ENCODE results near the gene EMCN. TPM values are rescaled to one million over a fixed set of nuclear protein-coding genes. Genes with fewer than 3 reads are reported as not detected.

Gene EMCN
- total and polyA plus RNA-seq, 9 of the 15 experiments (the other 6 are each of a cell fraction or from before 2014, with no cell fraction given), result not detected

DNA sequence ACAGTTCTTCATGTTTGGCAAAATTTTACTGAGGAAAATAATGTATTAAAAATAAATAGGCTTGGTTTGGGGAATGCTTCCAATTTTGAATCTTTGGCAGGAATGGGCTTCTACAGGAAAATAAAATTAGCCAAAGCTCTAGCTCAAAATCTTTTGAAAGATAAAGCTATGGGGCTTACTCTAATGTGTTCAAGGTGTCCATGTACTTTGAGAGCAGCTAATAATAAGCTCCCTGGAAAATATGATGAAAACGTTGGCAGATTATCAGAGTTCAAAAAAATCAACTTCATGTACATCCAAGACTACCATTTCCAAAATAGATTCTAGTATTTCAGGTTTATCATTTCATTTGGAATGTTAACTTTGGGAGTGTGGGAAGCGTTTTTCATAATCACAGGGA, 158.4 kb downstream of the EMCN start:
- FAIRE-seq, result no peak
- H3K9me1 ChIP-seq (ENCODE audit: control insufficient read depth, insufficient read depth, low read length), result no peaks in the 10 kb centered on the region
- no peak for TF ChIP-seq ZNF140 (CRISPR knock-in tag; IDR thresholded peaks at IDR 0.05)
- TF ChIP-seq CCAR2 (IDR thresholded peaks at IDR 0.05; ENCODE audit: low read depth, low read length), result no peak
- TF ChIP-seq EP400 (IDR thresholded peaks at IDR 0.05), result no peak
- TF ChIP-seq, protein P1, sequence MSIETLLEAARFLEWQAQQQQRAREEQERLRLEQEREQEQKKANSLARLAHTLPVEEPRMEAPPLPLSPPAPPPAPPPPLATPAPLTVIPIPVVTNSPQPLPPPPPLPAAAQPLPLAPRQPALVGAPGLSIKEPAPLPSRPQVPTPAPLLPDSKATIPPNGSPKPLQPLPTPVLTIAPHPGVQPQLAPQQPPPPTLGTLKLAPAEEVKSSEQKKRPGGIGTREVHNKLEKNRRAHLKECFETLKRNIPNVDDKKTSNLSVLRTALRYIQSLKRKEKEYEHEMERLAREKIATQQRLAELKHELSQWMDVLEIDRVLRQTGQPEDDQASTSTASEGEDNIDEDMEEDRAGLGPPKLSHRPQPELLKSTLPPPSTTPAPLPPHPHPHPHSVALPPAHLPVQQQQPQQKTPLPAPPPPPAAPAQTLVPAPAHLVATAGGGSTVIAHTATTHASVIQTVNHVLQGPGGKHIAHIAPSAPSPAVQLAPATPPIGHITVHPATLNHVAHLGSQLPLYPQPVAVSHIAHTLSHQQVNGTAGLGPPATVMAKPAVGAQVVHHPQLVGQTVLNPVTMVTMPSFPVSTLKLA (conservative IDR thresholded peaks at IDR 0.05), result no peak
- TF ChIP-seq, protein P2, sequence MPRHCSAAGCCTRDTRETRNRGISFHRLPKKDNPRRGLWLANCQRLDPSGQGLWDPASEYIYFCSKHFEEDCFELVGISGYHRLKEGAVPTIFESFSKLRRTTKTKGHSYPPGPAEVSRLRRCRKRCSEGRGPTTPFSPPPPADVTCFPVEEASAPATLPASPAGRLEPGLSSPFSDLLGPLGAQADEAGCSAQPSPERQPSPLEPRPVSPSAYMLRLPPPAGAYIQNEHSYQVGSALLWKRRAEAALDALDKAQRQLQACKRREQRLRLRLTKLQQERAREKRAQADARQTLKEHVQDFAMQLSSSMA (CRISPR knock-in tag; IDR thresholded peaks at IDR 0.05), result no peak
- TF ChIP-seq IFI16 (CRISPR knock-in tag; IDR thresholded peaks at IDR 0.05), result no peak
- TF ChIP-seq HDGF (IDR thresholded peaks at IDR 0.05), result no peak
- no peak for TF ChIP-seq POLR2A (conservative IDR thresholded peaks at IDR 0.05)
- no peak for TF ChIP-seq LARP7 (IDR thresholded peaks at IDR 0.05)
- TF ChIP-seq, protein P3, sequence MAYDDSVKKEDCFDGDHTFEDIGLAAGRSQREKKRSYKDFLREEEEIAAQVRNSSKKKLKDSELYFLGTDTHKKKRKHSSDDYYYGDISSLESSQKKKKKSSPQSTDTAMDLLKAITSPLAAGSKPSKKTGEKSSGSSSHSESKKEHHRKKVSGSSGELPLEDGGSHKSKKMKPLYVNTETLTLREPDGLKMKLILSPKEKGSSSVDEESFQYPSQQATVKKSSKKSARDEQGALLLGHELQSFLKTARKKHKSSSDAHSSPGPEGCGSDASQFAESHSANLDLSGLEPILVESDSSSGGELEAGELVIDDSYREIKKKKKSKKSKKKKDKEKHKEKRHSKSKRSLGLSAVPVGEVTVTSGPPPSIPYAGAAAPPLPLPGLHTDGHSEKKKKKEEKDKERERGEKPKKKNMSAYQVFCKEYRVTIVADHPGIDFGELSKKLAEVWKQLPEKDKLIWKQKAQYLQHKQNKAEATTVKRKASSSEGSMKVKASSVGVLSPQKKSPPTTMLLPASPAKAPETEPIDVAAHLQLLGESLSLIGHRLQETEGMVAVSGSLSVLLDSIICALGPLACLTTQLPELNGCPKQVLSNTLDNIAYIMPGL (CRISPR knock-in tag; IDR thresholded peaks at IDR 0.05), result no peak
- TF ChIP-seq GATA2 (CRISPR knock-in tag; IDR thresholded peaks at IDR 0.05), result no peak
- no peak for TF ChIP-seq ZNF785 (CRISPR knock-in tag; IDR thresholded peaks at IDR 0.05)
- TF ChIP-seq, protein P4, sequence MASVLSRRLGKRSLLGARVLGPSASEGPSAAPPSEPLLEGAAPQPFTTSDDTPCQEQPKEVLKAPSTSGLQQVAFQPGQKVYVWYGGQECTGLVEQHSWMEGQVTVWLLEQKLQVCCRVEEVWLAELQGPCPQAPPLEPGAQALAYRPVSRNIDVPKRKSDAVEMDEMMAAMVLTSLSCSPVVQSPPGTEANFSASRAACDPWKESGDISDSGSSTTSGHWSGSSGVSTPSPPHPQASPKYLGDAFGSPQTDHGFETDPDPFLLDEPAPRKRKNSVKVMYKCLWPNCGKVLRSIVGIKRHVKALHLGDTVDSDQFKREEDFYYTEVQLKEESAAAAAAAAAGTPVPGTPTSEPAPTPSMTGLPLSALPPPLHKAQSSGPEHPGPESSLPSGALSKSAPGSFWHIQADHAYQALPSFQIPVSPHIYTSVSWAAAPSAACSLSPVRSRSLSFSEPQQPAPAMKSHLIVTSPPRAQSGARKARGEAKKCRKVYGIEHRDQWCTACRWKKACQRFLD (CRISPR knock-in tag; IDR thresholded peaks at IDR 0.05), result no peak
- no peak for TF ChIP-seq ZNF174 (CRISPR knock-in tag; IDR thresholded peaks at IDR 0.05)
- H3K9me3 ChIP-seq (replicated peaks; ENCODE audit: control insufficient read depth, insufficient read depth, low read depth, low read length), result no peaks in the 10 kb centered on the region
- 0% methylated on average over 2 of the region's 2 CpGs for WGBS (ENCODE audit: insufficient coverage, low coverage, missing lambda C conversion rate)
- no TSS peak for BruUV-seq (replicated peaks)
- H3K4me3 ChIP-seq, result no peak overlapping the region
- CTCF ChIA-PET (ENCODE audit: low intra/inter-chr PET ratio), result no interaction called here
- no peaks in the 10 kb centered on the region for H3K36me3 ChIP-seq (ENCODE audit: control insufficient read depth, insufficient read depth, low read length)
- H3K9ac ChIP-seq (ENCODE audit: insufficient read depth in 1 of 2, low read depth in 2 of 2, low read length in 2 of 2), result no peak overlapping the region
- no peak overlapping the region for H3K4me2 ChIP-seq (ENCODE audit: insufficient read depth, low read length)
- no peaks in the 10 kb centered on the region for H4K20me1 ChIP-seq (replicated peaks; ENCODE audit: control insufficient read depth, insufficient read depth, low read length)
- H2AFZ ChIP-seq (ENCODE audit: low read depth, low read length), result no peak overlapping the region
- no peaks in the 10 kb centered on the region for H3K27me3 ChIP-seq (ENCODE audit: control insufficient read depth in 2 of 2, insufficient read depth in 2 of 2, low read length in 2 of 2)
- in situ Hi-C loops (cut with MboI) (no loop called here), intact Hi-C loops (cut with micrococcal nuclease) (no loop called here)
- H3K27ac ChIP-seq (ENCODE audit: extremely low read depth, low read depth, low read length), result no peak overlapping the region
- POLR2A ChIA-PET, result no interaction called here
- ATAC-seq, result no peak
- H3K79me2 ChIP-seq (ENCODE audit: control insufficient read depth, insufficient read depth, low read length), result no peaks in the 10 kb centered on the region
- H3K4me1 ChIP-seq (replicated peaks in 1 of 2; ENCODE audit: control insufficient read depth in 2 of 2, insufficient read depth in 2 of 2, low read length in 2 of 2), result no peaks in the 10 kb centered on the region
- no peak for DNase-seq (ENCODE audit: extremely low read depth in 1 of 4, low spot score in 3 of 4)

Data from K562 (cell line).